ENCODE measurements around the gene GPR108.
"Not testable (repeated sequence)": the region's sequence is repeated elsewhere in the genome, so short reads cannot be mapped to it uniquely, and the experiment has no call there.

GPR108 gene

DNA sequence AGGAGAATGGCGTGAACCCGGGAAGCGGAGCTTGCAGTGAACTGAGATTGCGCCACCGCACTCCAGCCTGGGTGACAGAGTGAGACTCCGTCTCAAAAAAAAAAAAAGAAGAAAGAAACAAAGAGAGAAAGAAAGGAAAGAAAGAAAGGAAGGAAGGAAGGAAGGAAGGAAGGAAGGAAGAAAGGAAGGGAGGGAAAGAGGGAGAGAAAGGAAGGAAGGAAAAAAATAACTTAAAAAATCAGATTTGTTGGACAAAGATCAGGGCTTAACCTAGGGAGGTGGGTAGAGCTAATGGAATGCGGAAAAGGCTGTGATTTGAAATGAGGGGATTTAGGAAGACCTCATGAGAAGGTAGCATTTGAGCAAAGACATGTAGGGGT is 34.3 kb upstream of the GPR108 start:
- not testable (repeated sequence) for H3K9me3 ChIP-seq (ENCODE audit: control insufficient read depth, low read length); H3K36me3 ChIP-seq (ENCODE audit: control insufficient read depth, insufficient read depth, low read length, severe bottlenecking); H3K4me3 ChIP-seq (ENCODE audit: low read length); DNase-seq (ENCODE audit: low read depth); H3K9ac ChIP-seq (ENCODE audit: low read length); H3K4me1 ChIP-seq (ENCODE audit: control insufficient read depth, insufficient read depth, low read length)
- peaks cover 22% of the 10 kb centered on the region for H3K27me3 ChIP-seq (replicated peaks; ENCODE audit: control insufficient read depth, insufficient read depth, low read length)

DNA sequence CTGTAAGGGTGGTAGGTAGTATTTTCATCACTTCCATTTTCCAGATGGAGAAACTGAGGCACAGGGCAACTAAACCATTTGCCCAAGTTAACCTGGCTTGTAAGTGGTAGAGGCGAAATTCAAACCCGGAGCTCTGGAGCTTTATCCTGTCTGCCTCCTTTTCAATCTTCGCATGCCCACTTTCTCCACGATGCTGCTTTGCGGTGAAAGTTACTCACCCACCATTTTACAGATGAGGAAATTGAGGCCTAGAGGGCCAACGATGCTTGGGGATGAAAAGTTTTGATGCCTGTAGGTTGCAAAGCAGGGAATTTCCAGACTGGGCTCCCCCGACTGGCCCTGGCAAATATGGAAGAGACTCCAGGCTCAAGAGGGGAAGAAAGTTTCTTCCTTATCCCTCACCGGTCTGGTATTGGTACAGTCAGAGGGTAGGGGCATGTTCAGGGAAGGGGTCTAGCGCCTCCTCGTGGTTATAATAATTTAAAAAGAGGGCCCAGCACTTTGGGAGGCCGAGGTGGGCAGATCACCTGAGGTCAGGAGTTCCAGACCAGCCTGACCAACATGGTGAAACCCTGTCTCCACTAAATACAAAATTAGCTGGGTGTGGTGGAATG is 31.7 kb upstream of the GPR108 start:
- Histone ChIP-seq H3K4me1 (ENCODE audit: control insufficient read depth, insufficient read depth, low read length) (no peaks in the 10 kb centered on the region), H3K27me3 (replicated peaks; ENCODE audit: control insufficient read depth, insufficient read depth, low read length) (peaks cover 36% of the 10 kb centered on the region), H3K4me3 (ENCODE audit: low read length) (no peak overlapping the region), H3K9ac (ENCODE audit: low read length) (no peak overlapping the region), H3K9me3 (ENCODE audit: control insufficient read depth, low read length) (no peaks in the 10 kb centered on the region), H3K36me3 (ENCODE audit: control insufficient read depth, insufficient read depth, low read length, severe bottlenecking) (no peaks in the 10 kb centered on the region)
- DNase-seq (ENCODE audit: low read depth), result peak; percentile 44

DNA sequence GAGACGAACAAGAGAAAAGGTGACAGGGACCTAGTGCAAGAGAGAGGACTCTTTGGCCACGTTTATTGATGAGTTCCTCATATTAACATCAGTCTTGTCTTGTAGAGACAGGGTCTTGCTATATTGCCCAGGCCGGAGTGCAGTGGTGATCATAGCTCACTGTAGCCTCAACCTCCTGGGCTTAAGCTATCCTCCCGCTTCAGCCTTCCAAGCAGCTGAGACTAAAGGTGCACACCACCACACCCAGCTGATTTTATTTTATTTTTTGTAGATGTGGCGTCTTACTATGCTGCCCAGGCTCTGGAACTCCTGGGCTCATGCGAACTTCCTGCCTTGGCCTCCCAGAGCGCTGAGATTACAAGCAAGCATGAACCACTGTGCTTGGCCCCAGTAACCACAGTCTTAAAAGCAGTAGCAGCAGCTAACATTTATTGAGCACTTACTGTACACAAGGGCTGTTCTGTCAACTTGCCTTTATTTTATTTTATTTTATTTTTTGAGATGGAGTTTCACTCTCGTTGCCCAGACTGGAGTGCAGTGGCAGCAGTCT is 30.9 kb upstream of the GPR108 start:
- no peak for DNase-seq (ENCODE audit: low read depth)
- no peak overlapping the region for H3K4me3 ChIP-seq (ENCODE audit: low read length)

DNA sequence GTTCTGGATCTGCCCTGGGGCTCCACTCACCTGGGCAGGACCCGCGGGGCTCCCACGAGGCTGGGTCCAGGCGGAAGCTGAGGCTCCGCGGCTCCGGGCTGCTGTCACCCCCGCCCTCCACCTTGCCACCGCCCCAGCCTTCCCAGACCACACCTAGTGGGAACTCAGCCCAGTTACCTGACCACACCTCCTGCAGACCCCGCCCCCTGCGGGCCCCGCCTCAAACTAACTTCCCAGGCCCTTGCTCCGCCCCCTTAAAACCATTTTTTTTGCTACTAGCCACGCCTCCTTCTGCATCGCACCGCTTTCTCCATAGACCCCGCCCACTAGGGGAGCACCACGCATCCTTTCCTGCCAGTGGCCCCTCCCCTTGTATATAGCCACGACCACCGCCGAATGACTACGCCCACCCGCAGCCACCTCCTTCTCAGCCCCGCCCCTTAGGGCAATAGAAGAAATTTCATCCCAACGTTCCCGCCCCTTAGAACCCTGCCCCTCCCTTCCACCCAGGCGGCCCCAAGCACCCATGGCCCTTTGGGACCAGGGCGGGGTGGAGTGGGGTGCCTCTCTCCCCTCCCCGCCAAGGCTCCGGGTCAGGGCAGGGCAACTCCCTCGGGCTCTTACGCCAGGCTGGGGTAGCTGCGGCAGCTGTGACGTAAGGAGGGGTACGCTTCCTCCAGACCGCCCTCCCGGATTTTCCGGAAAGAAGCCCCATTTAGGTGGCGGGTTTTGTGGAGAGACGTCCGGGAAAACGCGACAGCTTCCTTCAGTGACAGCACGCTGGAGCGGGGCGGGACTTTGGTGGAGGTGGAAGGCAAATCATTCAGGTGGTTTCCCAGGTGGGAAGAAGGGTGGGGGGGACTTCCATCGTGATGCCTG is 30.2 kb upstream of the GPR108 start, which contains the start of gene SH2D3A:
Gene SH2D3A, minus strand, starts transcription at position 79 of the 879 bp plus-strand sequence. CDS start 3,687 bp downstream, outside the sequence.
- no peak within 1 kb of the TSS for H3K9ac ChIP-seq (ENCODE audit: low read length)
- H3K4me3 ChIP-seq (ENCODE audit: low read length), result no peak within 1 kb of the TSS
- H3K27me3 ChIP-seq (replicated peaks; ENCODE audit: control insufficient read depth, insufficient read depth, low read length), result peaks cover 36% of the 10 kb centered on the region
- no peaks in the 10 kb centered on the region for H3K36me3 ChIP-seq (ENCODE audit: control insufficient read depth, insufficient read depth, low read length, severe bottlenecking)
- DNase-seq (ENCODE audit: low read depth), result peak; percentile 36
- no peaks in the 10 kb centered on the region for H3K4me1 ChIP-seq (ENCODE audit: control insufficient read depth, insufficient read depth, low read length)
- no peaks in the 10 kb centered on the region for H3K9me3 ChIP-seq (ENCODE audit: control insufficient read depth, low read length)

More for the DNA sequence above, 30.9 kb upstream of the GPR108 start:
- Histone ChIP-seq H3K9ac (ENCODE audit: low read length) (no peak overlapping the region), H3K27me3 (replicated peaks; ENCODE audit: control insufficient read depth, insufficient read depth, low read length) (peaks cover 36% of the 10 kb centered on the region), H3K36me3 (ENCODE audit: control insufficient read depth, insufficient read depth, low read length, severe bottlenecking) (no peaks in the 10 kb centered on the region), H3K4me1 (ENCODE audit: control insufficient read depth, insufficient read depth, low read length) (no peaks in the 10 kb centered on the region), H3K9me3 (ENCODE audit: control insufficient read depth, low read length) (no peaks in the 10 kb centered on the region)

DNA sequence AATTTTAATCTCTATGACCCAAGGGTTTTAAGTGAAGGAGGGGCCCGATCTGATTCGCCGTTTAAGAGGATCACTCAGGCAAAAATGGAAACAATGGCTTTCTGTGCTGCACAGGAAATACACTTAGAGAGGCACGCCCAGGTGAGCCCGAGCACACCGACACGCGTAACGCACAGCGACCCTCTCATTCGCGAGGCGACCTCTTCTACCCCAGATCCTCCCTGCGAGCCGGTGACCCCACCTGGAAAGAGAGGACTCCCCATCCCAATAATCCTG is 29.6 kb upstream of the GPR108 start:
- H3K9me3 ChIP-seq (ENCODE audit: control insufficient read depth, low read length), result no peaks in the 10 kb centered on the region
- DNase-seq (ENCODE audit: low read depth), result no peak
- H3K4me3 ChIP-seq (ENCODE audit: low read length), result no peak overlapping the region
- no peaks in the 10 kb centered on the region for H3K4me1 ChIP-seq (ENCODE audit: control insufficient read depth, insufficient read depth, low read length)
- no peaks in the 10 kb centered on the region for H3K36me3 ChIP-seq (ENCODE audit: control insufficient read depth, insufficient read depth, low read length, severe bottlenecking)
- peaks cover 33% of the 10 kb centered on the region for H3K27me3 ChIP-seq (replicated peaks; ENCODE audit: control insufficient read depth, insufficient read depth, low read length)
- H3K9ac ChIP-seq (ENCODE audit: low read length), result no peak overlapping the region

DNA sequence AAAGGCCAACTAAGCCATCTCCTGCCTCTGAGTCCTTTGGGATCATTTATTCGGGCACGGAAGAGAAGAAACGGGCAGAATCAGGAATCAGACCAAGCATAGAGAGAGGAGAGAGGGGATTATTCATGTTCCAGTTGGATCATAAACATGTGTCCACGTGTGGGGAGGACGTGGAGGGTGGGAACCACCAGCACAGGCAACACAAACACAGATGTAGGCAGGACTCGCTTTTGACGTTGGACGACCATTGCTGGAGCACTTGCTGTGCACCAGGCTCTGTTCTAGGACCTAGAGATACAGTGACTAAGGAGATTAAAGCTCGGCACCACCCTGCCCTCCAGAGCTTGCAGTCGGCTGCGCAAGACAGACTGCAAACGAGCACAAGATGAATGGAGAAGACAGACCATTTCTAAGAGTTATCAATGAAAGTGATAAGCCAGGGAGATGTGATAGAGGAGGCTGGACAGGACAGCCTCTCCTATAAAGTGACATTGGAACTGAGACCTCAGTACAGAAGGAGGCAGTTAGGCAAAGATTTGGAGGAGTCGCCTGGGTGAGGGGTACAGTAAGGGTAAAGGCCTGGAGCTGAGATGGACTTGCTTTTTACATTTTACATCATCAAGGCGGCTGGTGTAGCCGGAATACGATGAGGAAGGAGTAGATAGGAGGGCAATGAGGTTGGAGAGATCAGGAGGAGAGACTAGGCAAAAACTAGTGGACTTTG is 29.1 kb upstream of the GPR108 start:
- H3K4me3 ChIP-seq (ENCODE audit: low read length), result no peak overlapping the region
- H3K4me1 ChIP-seq (ENCODE audit: control insufficient read depth, insufficient read depth, low read length), result no peaks in the 10 kb centered on the region
- H3K27me3 ChIP-seq (replicated peaks; ENCODE audit: control insufficient read depth, insufficient read depth, low read length), result peaks cover 29% of the 10 kb centered on the region
- no peaks in the 10 kb centered on the region for H3K36me3 ChIP-seq (ENCODE audit: control insufficient read depth, insufficient read depth, low read length, severe bottlenecking)
- H3K9me3 ChIP-seq (ENCODE audit: control insufficient read depth, low read length), result no peaks in the 10 kb centered on the region
- H3K9ac ChIP-seq (ENCODE audit: low read length), result no peak overlapping the region
- no peak for DNase-seq (ENCODE audit: low read depth)

GRCh38 chr19:6765738-6766356 is 28.5 kb upstream of the GPR108 start:
- H3K36me3 ChIP-seq (ENCODE audit: control insufficient read depth, insufficient read depth, low read length, severe bottlenecking), result no peaks in the 10 kb centered on the region
- no peak for DNase-seq (ENCODE audit: low read depth)
- H3K4me3 ChIP-seq (ENCODE audit: low read length), result no peak overlapping the region
- no peak overlapping the region for H3K9ac ChIP-seq (ENCODE audit: low read length)
- peaks cover 29% of the 10 kb centered on the region for H3K27me3 ChIP-seq (replicated peaks; ENCODE audit: control insufficient read depth, insufficient read depth, low read length)
- H3K4me1 ChIP-seq (ENCODE audit: control insufficient read depth, insufficient read depth, low read length), result no peaks in the 10 kb centered on the region
- no peaks in the 10 kb centered on the region for H3K9me3 ChIP-seq (ENCODE audit: control insufficient read depth, low read length)

DNA sequence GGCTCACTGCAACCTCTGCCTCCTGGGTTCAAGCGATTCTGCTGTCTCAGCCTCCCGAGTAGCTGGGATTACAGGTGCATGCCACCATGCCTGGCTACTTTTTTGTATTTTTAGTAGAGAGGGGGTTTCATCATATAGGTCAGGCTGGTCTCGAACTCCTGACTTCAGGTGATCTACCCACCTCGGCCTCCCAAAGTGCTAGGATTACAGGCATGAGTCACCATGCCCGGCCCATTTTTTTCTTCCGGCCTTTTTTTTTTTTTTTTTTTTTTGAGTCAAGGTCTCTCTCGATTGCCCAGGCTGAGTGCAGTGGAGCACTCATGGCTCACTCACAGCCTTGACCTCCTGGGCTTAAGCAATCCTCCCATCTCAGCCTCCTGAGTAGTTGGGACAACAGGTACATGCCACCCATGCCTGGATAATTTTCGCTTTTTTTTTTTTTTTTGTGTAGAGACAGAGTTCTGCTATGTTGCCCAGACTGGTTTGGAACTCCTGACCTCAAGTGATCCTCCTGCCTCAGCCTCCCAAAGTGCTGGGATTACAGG is 24.9 kb upstream of the GPR108 start:
- not testable (repeated sequence) for H3K4me1 ChIP-seq (ENCODE audit: control insufficient read depth, insufficient read depth, low read length); H3K36me3 ChIP-seq (ENCODE audit: control insufficient read depth, insufficient read depth, low read length, severe bottlenecking); H3K9ac ChIP-seq (ENCODE audit: low read length); H3K4me3 ChIP-seq (ENCODE audit: low read length); DNase-seq (ENCODE audit: low read depth); H3K9me3 ChIP-seq (ENCODE audit: control insufficient read depth, low read length)
- H3K27me3 ChIP-seq (replicated peaks; ENCODE audit: control insufficient read depth, insufficient read depth, low read length), result peaks cover 20% of the 10 kb centered on the region

DNA sequence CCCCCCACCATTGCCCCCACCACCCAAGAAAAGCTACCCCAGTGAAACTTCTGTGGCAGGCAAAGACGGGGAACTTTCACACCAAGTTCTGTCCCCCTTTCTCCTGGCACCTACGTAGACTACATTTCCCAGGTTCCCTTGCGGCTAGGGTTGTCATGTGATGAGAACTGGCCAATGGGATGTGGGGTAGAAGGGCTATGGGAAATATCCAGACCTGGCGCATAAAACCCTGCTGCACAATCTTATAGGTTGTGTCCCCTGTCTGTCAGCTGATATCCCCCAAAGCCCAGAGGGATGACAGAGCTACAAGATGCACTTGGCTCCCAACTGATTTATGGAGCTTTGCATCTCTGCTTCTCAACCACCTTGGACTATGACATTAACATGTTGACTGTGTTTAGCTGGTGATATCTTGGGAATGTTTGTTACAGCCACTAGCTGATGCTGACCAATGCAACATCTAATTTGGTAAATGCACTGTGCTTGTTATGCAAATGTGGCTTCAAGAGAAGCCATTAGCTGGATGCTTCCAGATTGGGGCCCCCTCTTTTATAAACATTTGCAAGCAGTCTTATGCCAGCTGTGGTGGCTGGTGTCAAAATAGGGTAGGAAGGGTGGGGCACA is 23.8 kb upstream of the GPR108 start:
- DNase-seq (ENCODE audit: low read depth), result no peak
- Histone ChIP-seq H3K27me3 (replicated peaks; ENCODE audit: control insufficient read depth, insufficient read depth, low read length) (peaks cover 9% of the 10 kb centered on the region), H3K9me3 (ENCODE audit: control insufficient read depth, low read length) (no peaks in the 10 kb centered on the region), H3K4me3 (ENCODE audit: low read length) (no peak overlapping the region), H3K9ac (ENCODE audit: low read length) (no peak overlapping the region), H3K36me3 (ENCODE audit: control insufficient read depth, insufficient read depth, low read length, severe bottlenecking) (no peaks in the 10 kb centered on the region), H3K4me1 (ENCODE audit: control insufficient read depth, insufficient read depth, low read length) (no peaks in the 10 kb centered on the region)

GRCh38 chr19:6760606-6761005 is 23.2 kb upstream of the GPR108 start:
- H3K27me3 ChIP-seq (replicated peaks; ENCODE audit: control insufficient read depth, insufficient read depth, low read length), result peaks cover 4% of the 10 kb centered on the region

More at GRCh38 chr19:6760606-6761005, 23.2 kb upstream of the GPR108 start:
- Histone ChIP-seq H3K9ac (ENCODE audit: low read length) (no peak overlapping the region), H3K36me3 (ENCODE audit: control insufficient read depth, insufficient read depth, low read length, severe bottlenecking) (no peaks in the 10 kb centered on the region), H3K4me3 (ENCODE audit: low read length) (no peak overlapping the region), H3K9me3 (ENCODE audit: control insufficient read depth, low read length) (no peaks in the 10 kb centered on the region), H3K4me1 (ENCODE audit: control insufficient read depth, insufficient read depth, low read length) (no peaks in the 10 kb centered on the region)
- no peak for DNase-seq (ENCODE audit: low read depth)
